ENCODE results near the gene TULP3.
"Not testable (repeated sequence)": the region's sequence is repeated elsewhere in the genome, so short reads cannot be mapped to it uniquely, and the experiment has no call there.

The TULP3 gene

DNA sequence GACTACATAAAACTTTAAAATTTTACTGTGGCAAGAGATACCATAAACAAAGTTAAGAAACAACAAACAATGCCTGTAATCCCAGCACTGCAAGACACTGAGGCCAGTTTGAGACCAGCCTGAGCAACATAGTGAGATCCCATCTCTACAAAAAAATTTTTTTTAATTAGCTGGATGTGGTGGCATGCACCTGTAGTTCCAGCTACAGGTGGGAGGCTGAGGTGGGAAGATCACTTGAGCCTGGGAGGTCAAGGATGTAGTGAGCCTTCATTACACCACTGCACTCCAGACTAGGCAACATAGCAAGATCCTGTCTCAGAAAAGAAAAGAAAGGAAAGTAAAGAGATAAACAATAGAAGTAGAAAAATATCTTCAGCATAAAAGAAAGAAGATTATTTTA lies 30.5 kb upstream of the TULP3 start:
- H3K4me3 ChIP-seq (ENCODE audit: low read length) = no peak overlapping the region
- no peak for TF ChIP-seq ZNF274 (IDR thresholded peaks at IDR 0.05; ENCODE audit: low read depth, low read length)

DNA sequence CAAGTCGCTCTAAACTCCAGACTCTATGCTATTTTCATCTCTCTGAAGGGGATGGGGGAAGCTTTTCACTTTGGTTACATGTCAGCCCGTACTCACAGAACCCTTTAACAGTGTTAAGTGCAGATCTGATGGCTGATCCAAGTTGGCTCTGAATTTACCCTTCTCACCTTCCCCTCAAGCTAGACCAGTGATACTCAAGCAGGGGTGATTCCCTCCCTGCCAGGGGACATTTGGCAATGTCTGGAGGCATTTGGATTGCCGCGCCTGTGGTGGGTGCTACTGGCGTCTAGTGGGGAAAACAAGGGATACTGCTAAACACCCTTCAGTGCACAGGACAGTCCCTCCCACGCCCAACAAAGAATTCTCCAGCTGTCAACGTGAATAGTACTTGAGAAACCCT lies 27.8 kb upstream of the TULP3 start:
- H3K4me3 ChIP-seq (ENCODE audit: low read length) = no peak overlapping the region
- TF ChIP-seq ZNF274 (IDR thresholded peaks at IDR 0.05; ENCODE audit: low read depth, low read length) = no peak

GRCh38 chr12:2863402-2863801 lies 27.3 kb upstream of the TULP3 start:
- not testable (repeated sequence) for H3K4me3 ChIP-seq (ENCODE audit: low read length)

DNA sequence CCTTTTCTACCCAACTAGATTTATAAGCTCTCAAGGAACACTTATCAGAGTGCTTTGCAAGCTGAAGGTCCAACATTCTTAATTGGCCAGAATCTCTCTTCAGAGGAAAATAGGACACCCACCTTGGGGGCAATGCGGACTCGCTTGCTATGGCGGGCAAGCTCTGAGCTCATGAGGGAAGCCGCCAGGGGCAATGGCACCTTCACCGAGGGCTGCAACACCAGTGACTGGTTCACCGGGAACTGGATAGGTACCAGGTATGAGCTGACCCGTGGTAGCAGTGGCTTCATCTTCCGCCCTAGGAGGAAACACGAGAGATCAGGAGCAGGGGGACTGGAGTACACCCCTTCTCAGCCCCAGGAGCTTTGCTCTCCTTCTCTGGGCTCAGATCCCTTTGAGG lies 26.5 kb upstream of the TULP3 start:
- no peak overlapping the region for H3K4me3 ChIP-seq (ENCODE audit: low read length)
- no peak for TF ChIP-seq ZNF274 (IDR thresholded peaks at IDR 0.05; ENCODE audit: low read depth, low read length)

DNA sequence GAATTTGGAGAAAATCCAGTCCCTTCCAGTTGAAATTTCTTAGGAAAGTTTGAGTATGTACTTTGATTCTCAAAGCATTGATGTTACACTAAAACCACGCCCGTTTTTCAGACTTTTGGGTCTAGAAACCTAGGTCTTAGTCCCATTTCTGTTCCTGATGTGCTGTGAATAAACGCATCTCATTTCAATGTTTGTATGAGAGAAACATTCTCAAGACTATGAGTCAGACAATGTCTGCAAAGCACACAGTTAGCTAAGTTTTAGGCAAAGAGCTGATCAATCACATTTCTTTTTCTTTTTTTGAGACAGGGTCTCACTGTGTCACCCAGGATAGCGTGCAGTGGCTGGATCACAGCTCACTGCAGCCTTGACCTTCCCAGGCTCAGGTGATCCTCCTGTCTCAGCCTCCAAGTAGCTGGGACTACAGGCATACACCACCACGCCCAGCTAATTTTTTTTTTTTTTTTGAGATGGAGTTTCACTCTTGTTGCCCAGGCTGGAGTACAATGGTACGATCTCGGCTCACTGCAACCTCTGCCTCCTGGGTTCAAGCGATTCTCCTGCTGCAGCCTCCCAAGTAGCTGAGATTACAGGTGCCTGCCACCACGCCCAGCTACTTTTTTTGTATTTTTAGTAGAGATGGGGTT lies 21.6 kb upstream of the TULP3 start:
- not testable (repeated sequence) for H3K4me3 ChIP-seq (ENCODE audit: low read length)

- no peak for TF ChIP-seq ZNF274 (IDR thresholded peaks at IDR 0.05; ENCODE audit: low read depth, low read length)
These were observed 14.2 kb upstream of the TULP3 start for GRCh38 chr12:2876431-2877046.

GRCh38 chr12:2877047-2877952 lies 13.4 kb upstream of the TULP3 start, which contains the start of the genes FOXM1 and RHNO1:
FOXM1 (minus strand) TSS chr12:2877174; CDS start chr12:2874478, 2,696 bp downstream.
RHNO1 (plus strand) TSS chr12:2877223; CDS start chr12:2885367, 8,144 bp downstream.
- TF ChIP-seq ZNF274 (IDR thresholded peaks at IDR 0.05; ENCODE audit: low read depth, low read length) = no peak

More at GRCh38 chr12:2876431-2877046, 14.2 kb upstream of the TULP3 start:
- peak overlapping the region; percentile 96 for H3K4me3 ChIP-seq (ENCODE audit: low read length)

DNA sequence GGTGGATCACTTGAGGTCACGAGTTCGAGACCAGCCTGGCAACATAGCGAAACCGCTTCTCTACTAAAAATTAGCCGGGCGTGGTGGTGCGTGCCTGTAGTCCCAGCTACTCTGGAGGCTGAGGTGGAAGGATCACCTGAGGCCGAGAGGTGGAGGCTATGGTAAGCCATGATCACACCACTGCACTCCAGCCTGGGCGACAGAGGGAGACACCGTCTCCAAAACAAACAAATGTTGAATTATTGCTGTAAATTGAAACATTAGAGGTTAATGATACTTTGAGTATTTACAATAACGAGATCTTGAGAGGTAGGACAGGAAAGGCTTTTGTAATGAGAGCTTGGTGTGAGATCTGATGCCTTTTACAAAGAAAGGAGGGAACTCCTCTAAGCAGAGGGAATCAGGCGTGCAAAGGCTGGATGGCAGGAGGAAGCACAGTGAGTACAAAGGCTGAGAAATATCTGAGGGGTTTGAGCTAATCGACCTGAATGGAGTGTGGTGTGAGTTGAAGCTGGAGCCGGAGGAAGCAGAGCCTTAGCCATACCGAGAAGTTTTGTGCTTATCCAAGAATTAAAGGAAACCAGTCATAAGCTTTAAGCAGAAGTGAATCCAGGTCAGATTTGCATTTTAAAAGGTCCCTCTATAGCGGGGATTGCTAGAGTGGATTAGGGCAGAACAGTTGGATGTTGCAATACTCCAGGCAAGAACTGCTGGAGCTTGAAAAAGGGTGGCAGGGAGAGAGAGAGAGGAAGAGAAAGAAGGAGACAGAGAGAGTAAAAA lies 12.5 kb upstream of the TULP3 start:
- peak overlapping the region; percentile 96 for H3K4me3 ChIP-seq (ENCODE audit: low read length)
- no peak for TF ChIP-seq ZNF274 (IDR thresholded peaks at IDR 0.05; ENCODE audit: low read depth, low read length)

More at GRCh38 chr12:2877047-2877952, 13.4 kb upstream of the TULP3 start, which contains the start of the genes FOXM1 and RHNO1:
- H3K4me3 ChIP-seq (ENCODE audit: low read length) = peak within 1 kb of the TSS; percentile 96

DNA sequence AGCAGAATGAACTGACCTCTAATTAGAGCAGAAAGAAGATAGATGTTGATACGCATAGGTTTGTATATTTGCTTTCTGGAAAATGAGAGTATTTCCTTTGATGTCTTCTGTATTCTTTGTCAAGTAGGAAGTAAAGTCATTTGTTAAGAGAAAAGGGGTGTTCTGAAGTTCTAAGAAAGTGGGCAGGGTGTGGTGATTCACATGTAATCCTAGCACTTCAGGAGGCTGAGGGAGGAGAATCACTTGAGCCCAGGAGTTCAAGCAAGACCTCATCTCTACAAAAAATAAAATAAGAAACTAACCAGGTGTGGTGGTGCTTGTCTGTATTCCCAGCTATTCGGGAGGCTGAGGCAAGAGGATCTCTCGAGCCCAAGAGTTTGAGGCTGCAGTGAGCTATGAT lies 10.8 kb upstream of the TULP3 start:
- no peak overlapping the region for H3K4me3 ChIP-seq (ENCODE audit: low read length)
- no peak for TF ChIP-seq ZNF274 (IDR thresholded peaks at IDR 0.05; ENCODE audit: low read depth, low read length)

- no peak overlapping the region for H3K4me3 ChIP-seq (ENCODE audit: low read length)
- TF ChIP-seq ZNF274 (IDR thresholded peaks at IDR 0.05; ENCODE audit: low read depth, low read length) = no peak
These were observed 5.9 kb upstream of the TULP3 start for GRCh38 chr12:2884810-2885209.

DNA sequence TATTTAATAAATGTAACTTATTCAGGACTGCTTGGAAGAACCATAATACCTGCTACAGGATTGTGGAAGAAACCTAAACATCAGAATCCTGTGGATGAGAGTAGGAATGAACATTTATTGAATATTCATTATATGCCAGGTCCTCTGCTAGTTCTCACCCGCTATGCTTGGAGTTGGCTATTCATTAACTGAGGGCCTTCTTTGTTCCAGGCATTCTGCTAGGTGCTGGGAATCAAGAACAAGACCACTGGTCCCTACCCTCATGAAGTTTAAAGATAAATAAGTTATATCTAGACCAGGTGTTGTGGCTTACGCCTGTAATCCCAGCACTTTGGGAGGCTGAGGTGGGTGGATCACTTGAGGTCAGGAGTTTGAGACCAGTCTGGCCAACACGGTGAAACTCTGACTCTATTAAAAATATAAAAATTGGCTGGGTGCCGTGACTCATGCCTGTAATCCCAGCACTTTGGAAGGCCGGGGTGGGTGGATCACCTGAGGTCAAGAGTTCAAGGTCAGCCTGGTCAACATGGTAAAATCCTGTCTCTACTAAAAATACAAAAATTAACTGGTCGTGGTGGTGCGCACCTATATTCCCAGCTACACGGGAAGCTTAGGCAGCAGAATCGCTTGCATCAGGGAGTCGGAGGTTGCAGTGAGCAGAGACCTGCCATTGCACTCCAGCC lies 3.8 kb upstream of the TULP3 start:
- TF ChIP-seq ZNF274 (IDR thresholded peaks at IDR 0.05; ENCODE audit: low read depth, low read length) = no peak

DNA sequence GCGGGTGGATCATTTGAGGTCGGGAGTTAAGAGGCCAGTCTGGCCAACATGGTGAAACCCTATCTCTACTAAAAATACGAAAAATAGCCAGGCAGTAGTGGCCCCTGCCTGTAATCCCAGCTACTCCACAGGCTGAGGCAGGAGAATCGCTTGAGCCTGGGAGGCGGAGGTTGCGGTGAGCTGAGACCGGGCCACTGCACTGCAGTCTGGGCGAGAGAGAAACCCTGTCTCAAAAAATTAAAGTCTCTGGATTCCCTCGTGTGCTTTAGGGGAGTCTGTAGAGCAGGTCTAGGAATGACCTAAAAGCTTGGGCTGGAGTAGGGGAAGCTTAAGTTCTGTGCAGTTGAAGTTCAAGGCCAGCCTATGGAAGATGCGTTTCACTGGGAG lies 697 bp upstream of the TULP3 start:
- TF ChIP-seq ZNF274 (IDR thresholded peaks at IDR 0.05; ENCODE audit: low read depth, low read length) = no peak
- H3K4me3 ChIP-seq (ENCODE audit: low read length) = peak overlapping the region; percentile 88; the same call in 1 of the 2 replicates

More for the DNA sequence above, 3.8 kb upstream of the TULP3 start:
- H3K4me3 ChIP-seq (ENCODE audit: low read length) = no peak overlapping the region

Measured in GM08714 (cell line).